Glomerular visceral epithelial cell (primary cell): ENCODE measurements around the gene MYPN.

Source experiments
- DNase-seq: peaks from one replicate; pipeline ENCODE4 v3.0.0-alpha.2; 2016; ENCODE audit errors: extremely low spot score

Gene MYPN

GRCh38 chr10:68095153-68095552 lies 14.1 kb upstream of the MYPN start:
- peak; percentile 35 for DNase-seq

- peak; percentile 64 for DNase-seq
Observed at GRCh38 chr10:68096913-68097516, 12.3 kb upstream of the MYPN start.

GRCh38 chr10:68099736-68100135 lies 9.6 kb upstream of the MYPN start:
- DNase-seq = no peak

GRCh38 chr10:68101066-68101465 lies 8.2 kb upstream of the MYPN start:
- DNase-seq = no peak

- DNase-seq = no peak
Observed at GRCh38 chr10:68103261-68103878, 5.9 kb upstream of the MYPN start.

GRCh38 chr10:68103901-68104300 lies 5.4 kb upstream of the MYPN start:
- DNase-seq = no peak

GRCh38 chr10:68105820-68106219 lies 3.5 kb upstream of the MYPN start:
- no peak for DNase-seq

GRCh38 chr10:68106656-68107055 lies 2.6 kb upstream of the MYPN start:
- peak; percentile 80 for DNase-seq

GRCh38 chr10:68107651-68108050 lies 1.6 kb upstream of the MYPN start:
- DNase-seq = no peak

GRCh38 chr10:68108051-68108450 lies 1.2 kb upstream of the MYPN start:
- DNase-seq = no peak

- DNase-seq = no peak
Observed at GRCh38 chr10:68108653-68109052, 635 bp upstream of the MYPN start.

GRCh38 chr10:68110027-68110426 lies 739 bp downstream of the MYPN start:
- no peak for DNase-seq

- no peak for DNase-seq
Observed at GRCh38 chr10:68111584-68111983, 2.3 kb downstream of the MYPN start.

GRCh38 chr10:68112837-68113236 lies 3.5 kb downstream of the MYPN start:
- no peak for DNase-seq

GRCh38 chr10:68118657-68119056 lies 9.4 kb downstream of the MYPN start:
- DNase-seq = no peak

GRCh38 chr10:68121020-68121743 lies 11.9 kb downstream of the MYPN start:
- DNase-seq = no peak

- DNase-seq = no peak
Observed at GRCh38 chr10:68121852-68122251, 12.6 kb downstream of the MYPN start.

GRCh38 chr10:68124718-68125117 lies 15.4 kb downstream of the MYPN start:
- no peak for DNase-seq

GRCh38 chr10:68125772-68126171 lies 16.5 kb downstream of the MYPN start:
- no peak for DNase-seq

GRCh38 chr10:68128015-68128414 lies 18.7 kb downstream of the MYPN start:
- DNase-seq = no peak

- no peak for DNase-seq
Observed at GRCh38 chr10:68132391-68132790, 23.1 kb downstream of the MYPN start.

- no peak for DNase-seq
Observed at GRCh38 chr10:68133523-68133922, 24.2 kb downstream of the MYPN start.

- no peak for DNase-seq
Observed at GRCh38 chr10:68135362-68135761, 26.1 kb downstream of the MYPN start.
